ENCODE measurements around the gene PCNX1.
A peak's percentile ranks its signal among the peaks of the same experiment; 100 is the strongest.
"Not testable (repeated sequence)": the region's sequence is repeated elsewhere in the genome, so short reads cannot be mapped to it uniquely, and the experiment has no call there.

Gene PCNX1

GRCh38 chr14:70908935-70909641 is 1.8 kb downstream of the PCNX1 start:
- peak overlapping the region; percentile 76 for H3K4me3 ChIP-seq (ENCODE audit: low read length)
- no peak for DNase-seq (ENCODE audit: low read depth, low spot score)

- DNase-seq (ENCODE audit: low read depth, low spot score): no peak
- H3K4me3 ChIP-seq (ENCODE audit: low read length): no peak overlapping the region
These were observed 2.7 kb downstream of the PCNX1 start for GRCh38 chr14:70909733-70910614.

GRCh38 chr14:70915415-70915814 is 8.2 kb downstream of the PCNX1 start:
- DNase-seq (ENCODE audit: low read depth, low spot score): no peak
- no peak overlapping the region for H3K4me3 ChIP-seq (ENCODE audit: low read length)

- H3K4me3 ChIP-seq (ENCODE audit: low read length): no peak overlapping the region
- DNase-seq (ENCODE audit: low read depth, low spot score): no peak
These were observed 9.0 kb downstream of the PCNX1 start for GRCh38 chr14:70916300-70916699.

- no peak for DNase-seq (ENCODE audit: low read depth, low spot score)
- no peak overlapping the region for H3K4me3 ChIP-seq (ENCODE audit: low read length)
These were observed 9.5 kb downstream of the PCNX1 start for GRCh38 chr14:70916799-70917198.

- no peak overlapping the region for H3K4me3 ChIP-seq (ENCODE audit: low read length)
- DNase-seq (ENCODE audit: low read depth, low spot score): peak; percentile 84
These were observed 10.4 kb downstream of the PCNX1 start for GRCh38 chr14:70917633-70918032.

GRCh38 chr14:70919774-70920173 is 12.5 kb downstream of the PCNX1 start:
- DNase-seq (ENCODE audit: low read depth, low spot score): peak; percentile 70
- no peak overlapping the region for H3K4me3 ChIP-seq (ENCODE audit: low read length)

GRCh38 chr14:70920608-70921007 is 13.3 kb downstream of the PCNX1 start:
- no peak for DNase-seq (ENCODE audit: low read depth, low spot score)
- no peak overlapping the region for H3K4me3 ChIP-seq (ENCODE audit: low read length)

- no peak overlapping the region for H3K4me3 ChIP-seq (ENCODE audit: low read length)
- no peak for DNase-seq (ENCODE audit: low read depth, low spot score)
These were observed 14.4 kb downstream of the PCNX1 start for GRCh38 chr14:70921669-70922068.

- DNase-seq (ENCODE audit: low read depth, low spot score): no peak
- H3K4me3 ChIP-seq (ENCODE audit: low read length): no peak overlapping the region
These were observed 17.3 kb downstream of the PCNX1 start for GRCh38 chr14:70924521-70924920.

- no peak for DNase-seq (ENCODE audit: low read depth, low spot score)
- no peak overlapping the region for H3K4me3 ChIP-seq (ENCODE audit: low read length)
These were observed 19.1 kb downstream of the PCNX1 start for GRCh38 chr14:70926235-70926830.

GRCh38 chr14:70931008-70931407 is 23.7 kb downstream of the PCNX1 start:
- DNase-seq (ENCODE audit: low read depth, low spot score): no peak
- no peak overlapping the region for H3K4me3 ChIP-seq (ENCODE audit: low read length)

- no peak overlapping the region for H3K4me3 ChIP-seq (ENCODE audit: low read length)
- no peak for DNase-seq (ENCODE audit: low read depth, low spot score)
These were observed 26.8 kb downstream of the PCNX1 start for GRCh38 chr14:70934084-70934483.

GRCh38 chr14:70934502-70935134 is 27.4 kb downstream of the PCNX1 start:
- DNase-seq (ENCODE audit: low read depth, low spot score): no peak
- peak overlapping the region; percentile 13 for H3K4me3 ChIP-seq (ENCODE audit: low read length)

- H3K4me3 ChIP-seq (ENCODE audit: low read length): no peak overlapping the region
- DNase-seq (ENCODE audit: low read depth, low spot score): no peak
These were observed 27.9 kb downstream of the PCNX1 start for GRCh38 chr14:70935135-70935534.

- not testable (repeated sequence) for H3K4me3 ChIP-seq (ENCODE audit: low read length); DNase-seq (ENCODE audit: low read depth, low spot score)
These were observed 32.4 kb downstream of the PCNX1 start for GRCh38 chr14:70939693-70940092.

- peak overlapping the region; percentile 35 for H3K4me3 ChIP-seq (ENCODE audit: low read length)
- DNase-seq (ENCODE audit: low read depth, low spot score): peak; percentile 84
These were observed 34.5 kb downstream of the PCNX1 start for GRCh38 chr14:70941637-70942341.

- DNase-seq (ENCODE audit: low read depth, low spot score): no peak
- no peak overlapping the region for H3K4me3 ChIP-seq (ENCODE audit: low read length)
These were observed 35.1 kb downstream of the PCNX1 start for GRCh38 chr14:70942342-70942706.

- H3K4me3 ChIP-seq (ENCODE audit: low read length); DNase-seq (ENCODE audit: low read depth, low spot score): not testable (repeated sequence)
These were observed 35.5 kb downstream of the PCNX1 start for GRCh38 chr14:70942721-70943120.
